Retinal pigment epithelial cell (primary cell): ENCODE results near the gene KRT71.

Experiments
- DNase-seq: peaks from one replicate; pipeline ENCODE4 v3.0.0-alpha.2; 2010; ENCODE audit warnings: low read depth
- H3K4me3 ChIP-seq: 2 replicates; pipeline ENCODE4 v1.5.1; 2011; ENCODE audit warnings: mild to moderate bottlenecking, low read length, control low read depth, moderate library complexity
- TF ChIP-seq, protein P1 (sequence below): conservative IDR thresholded peaks from 2 replicates; pipeline ENCODE4 v1.5.1; 2011; ENCODE audit warnings: low read depth, low read length, control low read depth, inconsistent platforms

The KRT71 gene

DNA sequence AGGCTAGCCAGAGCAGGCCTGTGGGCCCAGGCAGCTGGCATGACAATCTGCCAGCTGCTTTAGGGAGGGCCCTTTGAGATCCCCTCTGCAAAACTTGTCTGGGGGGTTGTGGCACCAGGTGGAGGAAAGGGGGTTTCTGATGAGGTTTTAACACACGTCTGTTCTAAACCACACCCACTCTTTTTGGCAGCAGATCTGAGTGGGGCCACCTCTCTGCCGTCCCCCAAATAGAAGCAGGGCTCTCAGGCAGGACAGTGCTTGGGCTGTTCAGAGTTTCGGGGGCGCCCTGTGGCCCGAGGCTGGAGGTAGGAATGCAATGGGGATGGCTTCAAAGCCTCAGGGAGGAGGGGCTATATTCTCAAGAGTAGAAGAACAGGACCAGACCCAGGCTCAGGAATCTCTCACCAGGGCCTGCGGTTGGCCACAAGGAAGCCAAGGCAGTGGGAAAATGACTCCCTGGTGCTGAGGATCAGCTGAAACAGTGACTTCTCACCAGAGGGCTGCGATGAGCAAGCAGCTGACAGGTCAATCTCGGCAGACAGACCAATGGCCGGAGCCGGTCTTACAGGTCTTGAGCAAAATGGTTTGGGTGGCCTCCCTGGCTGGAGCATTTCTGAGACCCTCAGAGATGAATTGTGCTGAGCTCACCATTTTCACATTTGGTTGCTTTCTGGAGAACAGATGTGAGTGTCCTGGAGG lies 31.2 kb downstream of the KRT71 start:
- H3K4me3 ChIP-seq, result no peak overlapping the region
- DNase-seq, result no peak

DNA sequence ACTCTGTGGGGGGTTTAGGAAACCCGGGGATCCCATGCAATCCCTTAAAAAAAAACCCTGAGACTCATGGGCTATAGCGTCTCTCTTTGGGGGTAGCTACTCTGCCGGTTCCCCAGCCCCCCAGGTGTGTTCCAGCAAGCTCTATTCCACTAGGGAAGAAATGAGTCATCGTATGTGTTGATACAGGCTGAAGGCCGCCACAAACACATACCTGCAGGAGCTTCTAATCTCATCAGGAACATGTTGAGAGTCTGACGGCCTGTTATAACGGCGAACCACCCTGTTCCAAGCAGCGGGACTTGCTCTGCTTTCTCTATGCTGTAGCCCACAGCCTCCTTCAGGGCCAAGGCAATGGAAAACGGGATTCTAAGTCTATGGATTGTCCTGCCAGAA lies 31.8 kb downstream of the KRT71 start:
- no peak overlapping the region for H3K4me3 ChIP-seq
- TF ChIP-seq, protein P1, sequence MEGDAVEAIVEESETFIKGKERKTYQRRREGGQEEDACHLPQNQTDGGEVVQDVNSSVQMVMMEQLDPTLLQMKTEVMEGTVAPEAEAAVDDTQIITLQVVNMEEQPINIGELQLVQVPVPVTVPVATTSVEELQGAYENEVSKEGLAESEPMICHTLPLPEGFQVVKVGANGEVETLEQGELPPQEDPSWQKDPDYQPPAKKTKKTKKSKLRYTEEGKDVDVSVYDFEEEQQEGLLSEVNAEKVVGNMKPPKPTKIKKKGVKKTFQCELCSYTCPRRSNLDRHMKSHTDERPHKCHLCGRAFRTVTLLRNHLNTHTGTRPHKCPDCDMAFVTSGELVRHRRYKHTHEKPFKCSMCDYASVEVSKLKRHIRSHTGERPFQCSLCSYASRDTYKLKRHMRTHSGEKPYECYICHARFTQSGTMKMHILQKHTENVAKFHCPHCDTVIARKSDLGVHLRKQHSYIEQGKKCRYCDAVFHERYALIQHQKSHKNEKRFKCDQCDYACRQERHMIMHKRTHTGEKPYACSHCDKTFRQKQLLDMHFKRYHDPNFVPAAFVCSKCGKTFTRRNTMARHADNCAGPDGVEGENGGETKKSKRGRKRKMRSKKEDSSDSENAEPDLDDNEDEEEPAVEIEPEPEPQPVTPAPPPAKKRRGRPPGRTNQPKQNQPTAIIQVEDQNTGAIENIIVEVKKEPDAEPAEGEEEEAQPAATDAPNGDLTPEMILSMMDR, result no peak
- DNase-seq, result no peak

More for the DNA sequence above, 31.2 kb downstream of the KRT71 start:
- TF ChIP-seq, protein P1, result no peak

DNA sequence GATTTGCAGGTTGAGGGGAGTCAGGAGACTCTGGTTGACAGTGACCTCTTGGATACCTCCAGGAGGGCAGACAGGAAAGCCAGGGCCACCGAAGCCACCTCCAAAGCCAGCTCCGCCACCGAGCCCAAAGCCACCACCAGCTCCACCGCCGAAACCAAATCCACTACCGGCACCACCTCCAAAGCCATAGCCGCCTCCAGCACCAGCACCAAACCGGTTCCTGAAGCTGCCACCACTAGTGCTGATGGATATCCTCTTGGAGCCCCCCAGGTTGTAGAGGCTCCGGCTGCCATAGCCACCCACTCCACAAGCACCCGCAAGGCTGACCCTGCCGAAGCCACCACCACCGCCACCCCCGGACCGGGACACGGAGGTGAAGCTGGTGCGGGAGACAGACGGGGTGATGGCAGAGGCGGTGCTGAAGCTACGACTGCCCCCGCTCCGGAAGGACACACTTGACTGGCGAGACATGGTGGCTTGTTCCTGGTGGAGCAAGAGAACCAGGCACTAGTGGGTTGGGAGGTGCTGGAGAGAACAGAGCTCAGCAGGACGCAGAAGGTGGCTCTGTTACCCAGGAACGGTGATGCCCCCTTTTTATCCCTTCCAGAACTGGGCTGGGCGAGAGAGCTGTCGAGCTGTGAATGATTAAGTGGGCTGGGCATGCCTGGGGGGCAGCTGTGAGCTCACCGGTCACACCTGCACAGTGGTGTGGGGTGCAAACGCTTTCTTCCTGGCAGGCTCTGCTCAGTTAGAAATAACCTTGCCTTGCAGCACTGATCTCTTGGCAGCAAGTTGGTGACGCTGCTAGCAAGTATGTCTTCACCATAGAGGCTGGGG lies 32.9 kb downstream of the KRT71 start, which contains the start of gene KRT5:
Gene KRT5 (minus strand): TSS at position 569 of the 837 bp plus-strand sequence. CDS start 98 bp downstream, at position 471.
- no peak for DNase-seq
- no peak within 1 kb of the TSS for H3K4me3 ChIP-seq
- TF ChIP-seq, protein P1, result no peak

DNA sequence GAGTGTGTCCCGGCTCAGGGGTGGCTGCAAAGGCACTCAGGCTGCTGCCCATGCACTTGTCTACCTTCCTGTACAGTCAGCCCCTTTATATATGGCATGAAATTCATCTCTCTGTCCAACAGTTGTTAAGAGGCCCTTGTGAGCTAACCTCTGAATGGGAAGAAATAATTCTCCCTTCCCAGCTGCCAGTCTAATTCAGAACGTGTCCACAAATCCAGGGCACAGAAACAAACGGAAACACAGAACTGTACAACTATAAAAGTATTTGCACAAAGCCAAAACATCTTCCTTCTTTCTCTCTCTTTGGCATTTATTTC lies 33.6 kb downstream of the KRT71 start:
- no peak for DNase-seq
- TF ChIP-seq, protein P1, result no peak
- no peak overlapping the region for H3K4me3 ChIP-seq

DNA sequence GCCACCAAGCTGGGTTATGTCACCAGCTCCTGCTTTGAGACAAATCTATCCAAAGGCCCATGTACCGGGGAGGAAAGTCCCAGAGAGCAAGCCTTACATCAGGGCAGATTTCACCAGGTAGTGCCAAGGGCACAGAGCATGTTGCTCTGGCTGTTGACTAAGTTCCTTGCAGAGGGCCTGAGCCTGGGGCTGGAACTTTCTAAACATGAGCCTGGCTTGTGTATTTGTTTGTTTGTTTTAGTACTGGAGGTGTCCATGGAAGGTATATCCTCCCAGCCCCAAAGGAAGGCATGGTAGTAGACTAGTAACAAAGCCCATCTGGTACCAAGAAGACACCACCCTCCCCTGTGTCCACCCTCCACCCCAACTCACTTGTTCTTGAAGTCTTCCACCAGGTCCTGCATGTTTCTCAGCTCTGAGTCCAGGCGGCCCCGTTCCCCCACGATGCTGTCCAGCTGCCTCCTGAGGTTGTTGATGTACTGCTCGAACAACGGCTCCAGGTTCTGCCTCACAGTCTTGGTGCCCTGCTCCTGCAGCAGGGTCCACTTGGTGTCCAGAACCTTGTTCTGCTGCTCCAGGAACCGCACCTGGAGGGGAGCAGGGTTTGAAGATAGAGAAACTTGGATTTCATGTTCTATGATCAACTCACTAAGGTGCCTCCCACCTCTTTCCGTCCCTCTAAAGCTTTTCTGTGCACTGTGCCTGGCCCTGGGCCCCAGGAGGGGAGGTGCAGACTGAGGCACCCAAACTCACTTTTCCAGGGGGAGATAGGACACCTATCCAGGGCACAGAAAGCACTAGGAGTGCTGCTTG lies 34.2 kb downstream of the KRT71 start:
- no peak overlapping the region for H3K4me3 ChIP-seq

DNA sequence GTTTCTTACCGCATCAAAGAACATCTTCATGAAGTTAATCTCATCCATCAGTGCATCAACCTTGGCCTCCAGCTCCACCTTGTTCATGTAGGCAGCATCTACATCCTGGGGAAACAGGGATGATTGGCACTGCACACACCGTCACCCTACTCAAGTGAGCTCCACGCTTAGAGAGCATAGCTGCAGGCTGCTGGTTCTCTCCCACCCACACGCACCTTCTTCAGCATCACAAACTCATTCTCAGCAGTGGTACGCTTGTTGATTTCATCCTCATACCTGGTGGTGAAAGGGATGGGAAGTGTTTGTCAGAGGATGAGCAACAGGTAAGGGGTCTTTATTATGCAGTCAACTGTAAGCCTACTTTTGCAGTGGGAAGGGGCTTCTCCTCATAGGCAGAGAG lies 35.1 kb downstream of the KRT71 start:
- DNase-seq, result no peak
- H3K4me3 ChIP-seq, result no peak overlapping the region
- TF ChIP-seq, protein P1, result no peak

More for the DNA sequence above, 34.2 kb downstream of the KRT71 start:
- no peak for DNase-seq
- TF ChIP-seq, protein P1, result no peak
